H9 (cell line): Measurements from ENCODE around the gene RRP36. TPM values are rescaled to one million over a fixed set of nuclear protein-coding genes. Genes with fewer than 3 reads are reported as not detected.

Source experiments
- DNase-seq: peaks from one replicate; pipeline ENCODE4 v3.0.0-alpha.2; 2017
- H2AFZ ChIP-seq: one replicate; pipeline ENCODE4 v1.6.1; 2013; ENCODE audit warnings: mild to moderate bottlenecking, low read length, control low read depth, moderate library complexity
- H2AK5ac ChIP-seq: 2 replicates; pipeline ENCODE4 v1.6.1; 2013; ENCODE audit warnings: low read length, control low read depth, mixed read lengths; ENCODE audit not compliant: insufficient read length
- H2BK120ac ChIP-seq: one replicate; pipeline ENCODE4 v1.6.1; 2013; ENCODE audit warnings: low read depth, mild to moderate bottlenecking, low read length, control low read depth, inconsistent platforms; ENCODE audit not compliant: poor library complexity, severe bottlenecking
- H2BK12ac ChIP-seq: 2 replicates; pipeline ENCODE4 v1.6.1; 2013; ENCODE audit warnings: low read length, control low read depth, mixed read lengths, low read depth; ENCODE audit not compliant: insufficient read length
- H2BK15ac ChIP-seq: 2 replicates; pipeline ENCODE4 v1.6.1; 2013; ENCODE audit warnings: low read depth, low read length, control low read depth
- H2BK20ac ChIP-seq: one replicate; pipeline ENCODE4 v1.6.1; 2013; ENCODE audit warnings: low read depth, mild to moderate bottlenecking, low read length, control low read depth, inconsistent platforms; ENCODE audit not compliant: poor library complexity, severe bottlenecking
- H2BK5ac ChIP-seq: 2 replicates; pipeline ENCODE4 v1.6.1; 2013; ENCODE audit warnings: low read length, control low read depth, mixed read lengths; ENCODE audit not compliant: insufficient read length
- H3K14ac ChIP-seq: 2 replicates; pipeline ENCODE4 v1.6.1; 2013; ENCODE audit warnings: low read length, control low read depth; ENCODE audit not compliant: insufficient read depth
- H3K18ac ChIP-seq: 2 replicates; pipeline ENCODE4 v1.6.1; 2013; ENCODE audit warnings: low read depth, mild to moderate bottlenecking, mixed read lengths, low read length, control low read depth; ENCODE audit not compliant: insufficient read length
- H3K23ac ChIP-seq: 2 replicates; pipeline ENCODE4 v1.6.1; 2013; ENCODE audit warnings: low read length, control low read depth, mixed read lengths, low read depth; ENCODE audit not compliant: insufficient read length
- H3K23me2 ChIP-seq: 2 replicates; pipeline ENCODE4 v1.6.1; 2013; ENCODE audit warnings: low read depth, mild to moderate bottlenecking, mixed read lengths, low read length, control low read depth; ENCODE audit not compliant: insufficient read length, poor library complexity, severe bottlenecking
- H3K27ac ChIP-seq: 2 replicates; pipeline ENCODE4 v1.5.1; 2013; ENCODE audit warnings: low read length, control low read depth, mixed read lengths, low read depth; ENCODE audit not compliant: insufficient read length
- H3K27me3 ChIP-seq: 2 replicates; pipeline ENCODE4 v1.6.1; 2013; ENCODE audit warnings: low read length, control low read depth, inconsistent platforms; ENCODE audit not compliant: insufficient read depth
- H3K4ac ChIP-seq: 2 replicates; pipeline ENCODE4 v1.6.1; 2013; ENCODE audit warnings: low read depth, mild to moderate bottlenecking, control low read depth, inconsistent platforms, low read length, moderate library complexity
- H3K4me1 ChIP-seq: 2 replicates; pipeline ENCODE4 v1.6.1; 2013; ENCODE audit warnings: low read length, control low read depth, inconsistent platforms; ENCODE audit not compliant: insufficient read depth
- H3K4me2 ChIP-seq: 2 replicates; pipeline ENCODE4 v1.6.1; 2013; ENCODE audit warnings: low read length, control low read depth, mixed read lengths; ENCODE audit not compliant: insufficient read length, insufficient read depth
- H3K56ac ChIP-seq: 2 replicates; pipeline ENCODE4 v1.6.1; 2013; ENCODE audit warnings: low read depth, mild to moderate bottlenecking, mixed read lengths, low read length, control low read depth; ENCODE audit not compliant: insufficient read length
- H3K79me1 ChIP-seq: 2 replicates; pipeline ENCODE4 v1.6.1; 2013; ENCODE audit warnings: low read depth, mild to moderate bottlenecking, moderate library complexity, low read length, control low read depth, inconsistent platforms; ENCODE audit not compliant: insufficient read depth, poor library complexity, severe bottlenecking
- H3K79me2 ChIP-seq: 2 replicates; pipeline ENCODE4 v1.6.1; 2013; ENCODE audit warnings: low read length, control low read depth, inconsistent platforms; ENCODE audit not compliant: insufficient read depth
- H3K9ac ChIP-seq: 2 replicates; pipeline ENCODE4 v1.6.1; 2013; ENCODE audit warnings: low read length, control low read depth, mixed read lengths; ENCODE audit not compliant: insufficient read length; ENCODE audit errors: extremely low read depth
- H3K9me3 ChIP-seq: one replicate; pipeline ENCODE4 v1.6.1; 2013; ENCODE audit warnings: low read depth, low read length, inconsistent platforms; ENCODE audit not compliant: control insufficient read depth
- H3T11ph ChIP-seq: one replicate; pipeline ENCODE4 v1.6.1; 2013; ENCODE audit warnings: mild to moderate bottlenecking, low read length, control low read depth, inconsistent platforms
- H4K20me1 ChIP-seq: one replicate; pipeline ENCODE4 v1.6.1; 2013; ENCODE audit not compliant: control insufficient read depth, insufficient read length, insufficient read depth
- H4K5ac ChIP-seq: 2 replicates; pipeline ENCODE4 v1.6.1; 2013; ENCODE audit warnings: low read depth, mild to moderate bottlenecking, mixed read lengths, low read length, control low read depth; ENCODE audit not compliant: insufficient read length
- H4K8ac ChIP-seq: replicated peaks from 2 replicates; pipeline ENCODE4 v1.6.1; 2013; ENCODE audit warnings: low read length, control low read depth, mixed read lengths, low read depth; ENCODE audit not compliant: insufficient read length
- H4K91ac ChIP-seq: 2 replicates; pipeline ENCODE4 v1.6.1; 2013; ENCODE audit warnings: low read depth, mild to moderate bottlenecking, moderate library complexity, mixed read lengths, low read length, control low read depth; ENCODE audit not compliant: insufficient read length
- H3K27ac Mint-ChIP-seq, 3 experiments: 2 replicates in 2 of 3; 3 replicates in 1 of 3; pipeline ENCODE4 v1.8.0; 2020 to 2021; ENCODE audit warnings: mixed read lengths in 3 of 3, mild to moderate bottlenecking in 1 of 3, moderate library complexity in 1 of 3
- H3K27me3 Mint-ChIP-seq: 2 replicates; pipeline ENCODE4 v1.8.0; 2021; ENCODE audit warnings: low read depth, mild to moderate bottlenecking, moderate library complexity, mixed read lengths
- H3K36me3 Mint-ChIP-seq, 3 experiments: 2 replicates in 2 of 3; 3 replicates in 1 of 3; pipeline ENCODE4 v1.8.0; 2020 to 2021; ENCODE audit warnings: low read depth in 3 of 3, mixed read lengths in 3 of 3; ENCODE audit not compliant: insufficient read depth in 1 of 3
- H3K4me1 Mint-ChIP-seq, 2 experiments: 2 replicates each; pipeline ENCODE4 v1.8.0; 2020; ENCODE audit warnings: mixed read lengths in 2 of 2
- H3K4me3 Mint-ChIP-seq, 2 experiments: 2 replicates in 1 of 2; 3 replicates in 1 of 2; pipeline ENCODE4 v1.8.0; 2020 to 2021; ENCODE audit warnings: mild to moderate bottlenecking in 2 of 2, mixed read lengths in 2 of 2, moderate library complexity in 1 of 2
- H3K9me3 Mint-ChIP-seq, 2 experiments: 2 replicates in 1 of 2; 3 replicates in 1 of 2; pipeline ENCODE4 v1.8.0; 2020; ENCODE audit warnings: mild to moderate bottlenecking in 2 of 2, mixed read lengths in 2 of 2, moderate library complexity in 1 of 2
- WGBS: extraction: QIAGEN DNeasy Blood & Tissue Kit; methylation state at CpG from one replicate; pipeline ENCODE4 v1.1.7; 2013; ENCODE audit warnings: missing lambda C conversion rate, low lambda C conversion rate, mixed read lengths; ENCODE audit not compliant: insufficient read length; ENCODE audit errors: extremely low coverage; 5-methylcytosine and 5-hydroxymethylcytosine counted together
- total RNA-seq: library from RNA; stranded (reverse); gene quantifications from 2 replicates; pipeline ENCODE4 v1.2.1, GENCODE V29; 2021
- TF ChIP-seq, protein P1 (sequence below): fragments of 200-600 bp; sonication (generic); conservative IDR thresholded peaks from 3 replicates; pipeline ENCODE4 v1.8.0; 2021; ENCODE audit warnings: antibody characterized with exemption, mild to moderate bottlenecking

Gene RRP36
- total RNA-seq, 1 experiment from 2014 or later, result 117 TPM

DNA sequence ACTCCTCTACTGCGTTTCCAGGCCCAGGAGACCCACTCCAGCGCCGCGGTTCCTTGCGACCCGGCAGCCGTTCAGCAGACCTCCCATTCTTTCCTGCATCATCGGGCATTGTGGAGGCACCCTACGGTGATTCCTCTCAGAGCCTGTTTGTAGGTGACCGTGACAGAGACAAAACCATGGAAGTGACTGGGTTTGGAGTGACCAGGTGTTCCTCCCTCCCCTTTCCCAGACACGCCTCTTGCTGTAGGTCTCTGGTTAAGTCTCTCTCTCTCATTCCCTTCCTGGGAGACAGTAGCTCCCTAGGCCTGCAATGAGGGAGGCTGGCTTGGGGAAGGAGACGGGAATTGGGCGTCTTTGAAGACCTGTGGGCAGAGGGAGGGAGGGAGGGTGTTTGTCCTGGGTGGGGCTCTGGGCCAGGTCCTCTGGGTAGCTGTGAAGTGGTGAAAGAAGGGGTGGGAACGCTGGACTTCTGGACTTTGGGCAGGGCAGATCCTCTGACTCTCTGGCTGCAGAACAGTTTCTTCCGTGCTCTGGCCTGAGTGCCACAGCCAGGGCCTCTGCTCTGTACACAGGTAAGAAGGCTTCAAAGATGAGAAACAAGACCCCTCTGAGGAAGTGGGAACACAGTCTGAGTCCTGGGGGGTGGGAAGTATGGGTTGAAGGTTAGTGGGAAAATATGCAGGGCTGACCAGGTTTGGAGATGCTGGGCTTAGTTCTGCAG is 38.8 kb downstream of the RRP36 start:
- WGBS, result no CpG with 5 or more reads among the region's 15 CpGs
- H3K36me3 Mint-ChIP-seq, result peaks cover 15 to 39% (median 24%) of the 10 kb centered on the region in 3 experiments
- H2AFZ ChIP-seq, result no peak overlapping the region

More for the DNA sequence above, 38.8 kb downstream of the RRP36 start:
- Histone ChIP-seq H4K91ac (no peak overlapping the region), H2AK5ac (no peak overlapping the region), H3K4ac (no peak overlapping the region), H3K79me1 (peaks cover 3% of the 10 kb centered on the region), H3K14ac (no peak overlapping the region), H2BK5ac (no peak overlapping the region), H3K27ac (no peak overlapping the region), H4K20me1 (no peaks in the 10 kb centered on the region), H3T11ph (no peak overlapping the region), H3K27me3 (no peaks in the 10 kb centered on the region), H4K8ac (no peak overlapping the region), H3K56ac (no peak overlapping the region), H3K4me1 (0 out of 2 replicates have a peak, but pooled peaks cover 4% of the 10 kb centered on the region), H3K79me2 (peaks cover 10% of the 10 kb centered on the region; the same call in 1 of the 2 replicates), H3K18ac (peak overlapping the region; percentile 36), H3K9ac (peak overlapping the region; percentile 49), H2BK12ac (no peak overlapping the region), H3K23me2 (no peaks in the 10 kb centered on the region), H3K9me3 (no peaks in the 10 kb centered on the region), H4K5ac (no peak overlapping the region), H2BK15ac (no peak overlapping the region), H2BK20ac (no peak overlapping the region), H2BK120ac (no peak overlapping the region), H3K4me2 (peak overlapping the region; percentile 74), H3K23ac (no peak overlapping the region)
- H3K9me3 Mint-ChIP-seq, result no peaks in the 10 kb centered on the region
- H3K4me3 Mint-ChIP-seq, result peak overlapping the region; percentile 93 to 96
- peaks cover 20 to 22% of the 10 kb centered on the region in 2 experiments for H3K4me1 Mint-ChIP-seq
- no peak for DNase-seq
- H3K27me3 Mint-ChIP-seq, result no peaks in the 10 kb centered on the region
- TF ChIP-seq, protein P1, sequence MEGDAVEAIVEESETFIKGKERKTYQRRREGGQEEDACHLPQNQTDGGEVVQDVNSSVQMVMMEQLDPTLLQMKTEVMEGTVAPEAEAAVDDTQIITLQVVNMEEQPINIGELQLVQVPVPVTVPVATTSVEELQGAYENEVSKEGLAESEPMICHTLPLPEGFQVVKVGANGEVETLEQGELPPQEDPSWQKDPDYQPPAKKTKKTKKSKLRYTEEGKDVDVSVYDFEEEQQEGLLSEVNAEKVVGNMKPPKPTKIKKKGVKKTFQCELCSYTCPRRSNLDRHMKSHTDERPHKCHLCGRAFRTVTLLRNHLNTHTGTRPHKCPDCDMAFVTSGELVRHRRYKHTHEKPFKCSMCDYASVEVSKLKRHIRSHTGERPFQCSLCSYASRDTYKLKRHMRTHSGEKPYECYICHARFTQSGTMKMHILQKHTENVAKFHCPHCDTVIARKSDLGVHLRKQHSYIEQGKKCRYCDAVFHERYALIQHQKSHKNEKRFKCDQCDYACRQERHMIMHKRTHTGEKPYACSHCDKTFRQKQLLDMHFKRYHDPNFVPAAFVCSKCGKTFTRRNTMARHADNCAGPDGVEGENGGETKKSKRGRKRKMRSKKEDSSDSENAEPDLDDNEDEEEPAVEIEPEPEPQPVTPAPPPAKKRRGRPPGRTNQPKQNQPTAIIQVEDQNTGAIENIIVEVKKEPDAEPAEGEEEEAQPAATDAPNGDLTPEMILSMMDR, result no peak
- peak overlapping the region; percentile 99 to 100 (median 99) for H3K27ac Mint-ChIP-seq
